ENCODE data around the gene HYAL3.

The HYAL3 gene

GRCh38 chr3:50327943-50328691 lies 28.9 kb upstream of the HYAL3 start, which contains the start of gene TUSC2:
TUSC2 (minus strand) TSS chr3:50328223; CDS start chr3:50328099, 124 bp downstream.
- DNase-seq = peak; percentile 98

- DNase-seq = no peak
These were observed 27.9 kb upstream of the HYAL3 start for GRCh38 chr3:50327129-50327528.

DNA sequence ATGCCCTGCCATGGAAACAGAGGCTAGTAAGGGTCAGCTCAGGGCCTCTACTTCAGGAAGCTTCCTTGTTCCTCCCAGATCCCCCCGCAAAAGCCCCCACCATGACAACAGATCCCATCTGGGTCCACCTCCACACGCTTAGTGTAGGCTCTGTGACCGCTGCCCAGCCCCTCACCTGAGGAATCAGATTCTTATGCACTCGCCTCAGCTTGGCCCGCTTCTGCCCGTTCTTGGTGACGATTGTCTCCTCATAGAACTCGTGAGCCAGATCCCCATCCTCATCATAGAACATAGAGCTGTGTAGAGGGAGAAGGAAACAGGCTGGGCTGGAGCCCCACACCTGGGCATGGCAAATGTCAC lies 27.0 kb upstream of the HYAL3 start:
- DNase-seq = no peak

- DNase-seq = no peak
These were observed 26.4 kb upstream of the HYAL3 start for GRCh38 chr3:50325497-50326181.

DNA sequence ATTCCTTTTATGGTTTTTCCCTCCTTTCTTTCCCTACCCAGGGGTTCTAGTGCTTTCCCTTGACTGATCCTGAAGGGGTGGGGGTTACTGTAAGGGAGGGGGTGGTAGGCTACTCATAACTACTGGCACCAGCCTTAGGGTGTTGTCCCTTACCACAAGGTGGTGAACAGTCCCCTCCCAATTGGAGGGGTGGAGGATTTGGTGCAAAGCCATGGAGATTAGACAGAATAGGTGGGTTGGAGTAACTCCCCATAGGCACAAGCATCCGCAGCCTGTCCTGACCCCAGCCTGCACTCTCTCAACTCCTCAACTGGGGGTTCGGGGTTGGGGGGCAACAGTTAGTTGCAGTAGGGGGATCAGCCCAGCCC lies 25.9 kb upstream of the HYAL3 start:
- DNase-seq = no peak

GRCh38 chr3:50324351-50325112 lies 25.3 kb upstream of the HYAL3 start:
- DNase-seq = peak; percentile 72

GRCh38 chr3:50323614-50324199 lies 24.5 kb upstream of the HYAL3 start:
- DNase-seq = no peak

GRCh38 chr3:50323092-50323600 lies 23.9 kb upstream of the HYAL3 start:
- DNase-seq = no peak

- DNase-seq = no peak
These were observed 23.3 kb upstream of the HYAL3 start, which contains the start of gene HYAL2 for GRCh38 chr3:50322386-50323091. HYAL2 (minus strand) TSS chr3:50322745; CDS start chr3:50320489, 2,256 bp downstream.

- DNase-seq = no peak
These were observed 22.8 kb upstream of the HYAL3 start for GRCh38 chr3:50322115-50322385.

DNA sequence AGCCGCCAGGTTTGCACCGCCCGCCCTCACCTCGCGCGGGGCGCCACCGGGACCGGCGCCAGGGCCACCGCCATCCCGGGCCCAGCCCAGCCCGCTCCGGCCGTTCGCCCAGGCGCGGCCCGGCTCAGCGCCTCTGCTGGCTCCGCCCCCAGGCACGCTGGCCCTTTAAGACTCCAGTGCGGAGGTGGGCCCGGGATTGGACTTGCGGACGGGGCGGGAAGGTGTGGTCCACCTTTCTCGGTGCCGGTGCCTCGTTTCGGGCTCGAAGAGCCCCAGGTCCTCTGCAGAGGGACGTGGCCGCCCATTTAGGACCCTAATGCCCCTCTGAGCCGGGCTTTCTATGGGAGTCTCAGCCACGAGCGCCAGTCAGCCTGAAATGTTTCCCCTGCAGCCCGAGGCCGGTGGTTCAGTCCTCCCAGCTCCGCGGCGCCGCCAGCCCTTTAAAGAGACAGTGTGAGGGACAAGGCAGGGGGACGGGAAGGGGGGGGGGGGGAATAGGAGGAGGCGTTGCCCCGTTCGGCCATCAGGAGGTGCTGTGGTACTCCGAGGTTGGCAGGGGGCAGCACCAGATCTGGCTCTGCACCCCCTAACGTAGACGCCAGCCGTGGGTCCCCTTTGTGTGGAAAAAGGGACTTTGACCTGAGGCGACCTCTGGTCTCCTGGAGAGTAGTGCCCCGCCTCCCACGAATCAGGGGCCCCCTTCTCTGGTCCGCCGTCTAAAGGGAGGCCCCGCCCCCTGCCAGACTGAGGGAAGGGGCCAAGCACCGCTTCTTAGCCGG lies 22.3 kb upstream of the HYAL3 start:
- peak; percentile 92 for DNase-seq

- peak; percentile 84 for DNase-seq
These were observed 21.7 kb upstream of the HYAL3 start for GRCh38 chr3:50320853-50321335.

GRCh38 chr3:50319894-50320625 lies 20.9 kb upstream of the HYAL3 start:
- DNase-seq = no peak

DNA sequence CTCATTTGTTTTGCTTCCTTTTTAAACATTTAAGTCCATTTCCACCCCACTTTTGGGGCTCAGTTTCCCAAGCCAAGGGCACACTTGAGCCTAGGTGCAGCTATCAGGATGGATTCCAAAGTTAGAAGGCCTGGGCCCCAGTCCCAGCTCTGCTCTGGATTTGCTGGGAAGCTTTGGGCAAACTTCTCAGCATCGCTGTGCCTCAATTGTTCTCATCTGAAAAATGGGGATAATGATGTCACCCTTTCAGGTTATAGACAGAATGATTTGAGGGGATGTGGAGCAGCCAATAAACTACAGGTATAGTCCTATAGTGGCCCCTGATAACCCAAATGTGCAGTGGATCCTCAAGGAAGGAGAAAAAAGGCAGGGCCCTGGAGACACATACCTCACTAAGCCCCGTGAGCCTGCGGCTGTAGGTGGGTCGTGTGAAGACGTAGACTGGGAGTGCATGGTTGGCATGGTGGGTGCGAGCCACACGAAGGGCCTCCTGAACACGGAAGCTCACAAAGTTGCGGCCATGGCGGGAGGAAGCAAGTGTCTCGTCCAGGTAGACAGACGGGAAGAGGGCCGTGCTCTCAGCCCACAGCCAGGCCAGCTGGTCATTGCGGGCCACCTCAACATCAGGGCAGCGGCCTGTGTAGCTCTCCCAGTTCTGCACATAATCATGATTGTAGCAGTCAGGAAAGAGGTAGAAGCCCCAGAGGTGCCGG lies 20.1 kb upstream of the HYAL3 start:
- no peak for DNase-seq

GRCh38 chr3:50318615-50319014 lies 19.4 kb upstream of the HYAL3 start:
- DNase-seq = no peak

DNA sequence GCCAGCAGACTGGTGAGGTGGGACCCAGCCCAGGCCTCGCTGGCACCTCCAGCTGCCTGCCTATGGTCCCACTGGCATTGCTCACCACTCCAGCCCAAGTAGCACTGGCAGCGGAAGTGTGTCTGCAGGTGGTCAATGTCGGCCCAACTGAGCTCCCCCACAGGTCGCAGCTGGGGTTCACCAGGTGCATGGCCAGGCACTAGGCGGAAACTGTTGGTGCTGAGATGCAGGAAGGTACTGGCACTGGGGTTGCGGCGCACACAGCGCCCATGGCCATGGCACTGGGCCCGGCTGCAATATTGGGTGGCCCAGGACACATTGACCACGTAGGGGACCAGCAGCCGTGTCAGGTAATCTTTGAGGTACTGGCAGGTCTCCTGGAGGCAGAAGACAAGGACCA lies 19.0 kb upstream of the HYAL3 start:
- DNase-seq = no peak

DNA sequence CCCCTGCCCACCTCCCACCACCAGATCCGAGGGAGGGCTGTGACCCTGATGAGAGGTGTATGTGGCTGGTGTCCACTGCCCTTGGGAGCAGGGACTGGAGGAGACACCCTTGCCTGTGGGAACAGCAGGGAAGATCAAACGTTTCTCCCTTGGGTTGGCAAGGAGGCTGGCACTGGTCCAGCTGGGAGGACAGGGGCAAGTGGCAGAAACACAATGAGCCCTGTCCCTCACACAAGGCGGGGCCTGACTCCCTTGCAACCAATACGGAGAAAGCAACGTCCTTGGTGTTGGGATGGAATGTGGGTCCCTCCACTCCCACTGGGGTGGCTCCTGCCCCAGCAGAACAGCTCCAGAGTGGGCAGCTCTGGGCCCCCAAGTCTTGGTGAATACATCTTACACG lies 18.1 kb upstream of the HYAL3 start:
- no peak for DNase-seq

- no peak for DNase-seq
These were observed 17.5 kb upstream of the HYAL3 start for GRCh38 chr3:50316657-50317242.

GRCh38 chr3:50314816-50315215 lies 15.6 kb upstream of the HYAL3 start:
- DNase-seq = no peak

GRCh38 chr3:50314342-50314741 lies 15.1 kb upstream of the HYAL3 start:
- peak; percentile 42 for DNase-seq
